A549 (cell line): Measurements from ENCODE around the gene ENTHD1. TPM values are rescaled to one million over a fixed set of nuclear protein-coding genes. Genes with fewer than 3 reads are reported as not detected.
A peak's percentile ranks its signal among the peaks of the same experiment; 100 is the strongest.

Experiments used
- ATAC-seq, 2 experiments: fragments of 200-7000 bp in 1 of 2; fragments of >200 bp in 1 of 2; cut with Nextera tagmentation in 1 of 2; cut with Tn5 transposase in 1 of 2; 3 replicates each; pipeline versions ENCODE4 v1.8.0 to v1.9.1; 2018 to 2020; ENCODE audit warnings: mild to moderate bottlenecking in 1 of 2, moderate library complexity in 1 of 2
- CTCF ChIA-PET: fragments of 300-600 bp; sonication (Branson Sonifier 250); formaldehyde crosslinking; extraction: SDS; loops from one replicate; lab custom pipeline; 2021; ENCODE audit warnings: antibody characterized with exemption, inconsistent platforms; lab: Yijun Ruan, JAX
- POLR2A ChIA-PET: fragments of 350-600 bp; formaldehyde crosslinking; extraction: SDS; loops from one replicate; lab custom pipeline; 2021; ENCODE audit warnings: antibody characterized with exemption, inconsistent platforms; lab: Yijun Ruan, JAX
- DNase-seq, 2 experiments: peaks; one replicate each; pipeline versions ENCODE4 v3.0.0 to v3.0.0-alpha.2; 2011 to 2016; ENCODE audit warnings: low read depth in 1 of 2, low spot score in 1 of 2
- FAIRE-seq: peaks from 2 replicates; lab custom pipeline; 2011; peaks lifted over from hg19 to GRCh38; lab: Jason Lieb, UNC
- H3K27ac ChIP-seq, 2 experiments: fragments of >200 bp; sonication (Bioruptor Twin); formaldehyde crosslinking; 3 replicates each; pipeline ENCODE4 v1.5.1; 2016 to 2017
- H3K4me1 ChIP-seq: fragments of >200 bp; sonication (Bioruptor Twin); formaldehyde crosslinking; 3 replicates; pipeline ENCODE4 v1.6.1; 2016
- H3K4me2 ChIP-seq: fragments of >200 bp; sonication (Bioruptor Twin); formaldehyde crosslinking; 3 replicates; pipeline ENCODE4 v1.6.1; 2016
- H3K4me3 ChIP-seq: fragments of >200 bp; sonication (Bioruptor Twin); formaldehyde crosslinking; 3 replicates; pipeline ENCODE4 v1.5.1; 2016
- H3K9me3 ChIP-seq: fragments of >200 bp; sonication (Bioruptor Twin); formaldehyde crosslinking; 3 replicates; pipeline ENCODE4 v1.6.1; 2016
- CBX8 ChIP-seq: fragments of 200-600 bp; sonication (generic); IDR thresholded peaks from 2 replicates; pipeline ENCODE4 v1.6.1; 2016
- CEBPB ChIP-seq, 2 experiments: fragments of >200 bp in 1 of 2; sonication (Bioruptor Twin) in 1 of 2; formaldehyde crosslinking in 1 of 2; IDR thresholded peaks; 2 replicates each; pipeline ENCODE4 v1.6.1; 2012 to 2016
- EHF ChIP-seq: fragments of 250-450 bp; sonication (Bioruptor Pico); IDR thresholded peaks from 2 replicates; pipeline ENCODE4 v1.5.0; 2020; ENCODE audit warnings: mild to moderate bottlenecking
- EP300 ChIP-seq, 2 experiments: fragments of >200 bp; sonication (Bioruptor Twin); formaldehyde crosslinking; IDR thresholded peaks; 2 replicates in 1 of 2; 3 replicates in 1 of 2; pipeline ENCODE4 v1.6.1; 2016 to 2017
- ESRRA ChIP-seq: fragments of 150-350 bp; IDR thresholded peaks from 2 replicates; pipeline ENCODE4 v1.6.1; 2014; ENCODE audit warnings: mild to moderate bottlenecking, low read length, borderline replicate concordance
- FOSL2 ChIP-seq, 2 experiments: fragments of 450-650 bp in 1 of 2; fragments of >200 bp in 1 of 2; sonication (Bioruptor Twin) in 1 of 2; formaldehyde crosslinking; IDR thresholded peaks; 2 replicates each; pipeline versions ENCODE4 v1.5.0 to v1.6.1; 2016 to 2020; ENCODE audit warnings: mild to moderate bottlenecking in 1 of 2, moderate library complexity in 1 of 2
- HEYL ChIP-seq: fragments of 250-450 bp; sonication (Bioruptor Pico); IDR thresholded peaks from 2 replicates; pipeline ENCODE4 v1.8.0; 2021; ENCODE audit warnings: mild to moderate bottlenecking, moderate library complexity
- HOXA7 ChIP-seq: fragments of 250-450 bp; sonication (Bioruptor Pico); IDR thresholded peaks from 2 replicates; pipeline ENCODE4 v1.5.0; 2020; ENCODE audit warnings: mild to moderate bottlenecking, moderate library complexity
- HOXB13 ChIP-seq: fragments of 250-450 bp; sonication (Bioruptor Pico); IDR thresholded peaks from 2 replicates; pipeline ENCODE4 v1.5.0; 2020; ENCODE audit warnings: low read depth, mild to moderate bottlenecking, moderate library complexity
- HOXB5 ChIP-seq: fragments of 250-450 bp; sonication (Bioruptor Pico); IDR thresholded peaks from 2 replicates; pipeline ENCODE4 v1.5.0; 2020; ENCODE audit warnings: mild to moderate bottlenecking, moderate library complexity
- MAZ ChIP-seq: fragments of 150-350 bp; IDR thresholded peaks from 2 replicates; pipeline ENCODE4 v1.6.1; 2014; ENCODE audit warnings: antibody characterized with exemption, low read depth, low read length, borderline replicate concordance
- MYC ChIP-seq: IDR thresholded peaks from 2 replicates; pipeline ENCODE4 v1.6.1; 2012; ENCODE audit warnings: mild to moderate bottlenecking, inconsistent platforms, low read length, improper control_type of control experiment, borderline replicate concordance
- NFE2L2 ChIP-seq: fragments of 150-350 bp; conservative IDR thresholded peaks from 2 replicates; pipeline ENCODE4 v1.6.1; 2014; ENCODE audit warnings: low read length
- NPAS2 ChIP-seq: fragments of 250-450 bp; sonication (Bioruptor Pico); IDR thresholded peaks from 2 replicates; pipeline ENCODE4 v1.8.0; 2022; ENCODE audit warnings: mild to moderate bottlenecking, moderate library complexity, borderline replicate concordance
- NR3C1 ChIP-seq: fragments of >200 bp; sonication (Bioruptor Twin); formaldehyde crosslinking; IDR thresholded peaks from 3 replicates; pipeline ENCODE4 v1.6.1; 2017
- POLR2AphosphoS2 ChIP-seq: conservative IDR thresholded peaks from 2 replicates; pipeline ENCODE4 v1.6.1; 2012; ENCODE audit warnings: low read length, improper control_type of control experiment, inconsistent platforms
- SREBF2 ChIP-seq: fragments of 450-650 bp; IDR thresholded peaks from 2 replicates; pipeline ENCODE4 v1.6.1; 2014; ENCODE audit warnings: mild to moderate bottlenecking, moderate library complexity
- TP53 ChIP-seq: fragments of 250-450 bp; sonication (Bioruptor Pico); IDR thresholded peaks from 2 replicates; pipeline ENCODE4 v1.5.0; 2021; ENCODE audit warnings: mild to moderate bottlenecking, moderate library complexity
- ZC3H11A ChIP-seq: fragments of 450-650 bp; IDR thresholded peaks from 2 replicates; pipeline ENCODE4 v1.6.1; 2014; ENCODE audit warnings: antibody characterized with exemption, mild to moderate bottlenecking
- WGBS: methylation state at CpG from one replicate; pipeline ENCODE4 v1.1.6; 2017; ENCODE audit errors: missing lambda C conversion rate; 5-methylcytosine and 5-hydroxymethylcytosine counted together
- polyA plus RNA-seq, 4 experiments: library from polyadenylated mRNA; depleted of rRNA in 3 of 4; stranded (reverse); fragments of >200 nt; fragmentation: RNase III in 1 of 4; extraction: RNeasy Plus Mini Kit Qiagen cat#74134 plus additional on column Dnase treatment in 1 of 4; gene quantifications; 2 replicates in 3 of 4; 3 replicates in 1 of 4; pipeline ENCODE4 v1.2.3, GENCODE V29; 2011 to 2017
- TF ChIP-seq, protein P1 (sequence below): fragments of >200 bp; sonication (Bioruptor Twin); formaldehyde crosslinking; IDR thresholded peaks from 3 replicates; pipeline ENCODE4 v1.6.1; 2016
- TF ChIP-seq, protein P2 (sequence below): fragments of >200 bp; sonication (Bioruptor Twin); formaldehyde crosslinking; IDR thresholded peaks from 3 replicates; pipeline ENCODE4 v1.5.1; 2016
- TF ChIP-seq, protein P3 (sequence below): fragments of 150-350 bp; IDR thresholded peaks from 2 replicates; pipeline ENCODE4 v1.6.1; 2014; ENCODE audit warnings: low read depth, mild to moderate bottlenecking, low read length
- TF ChIP-seq, protein P4 (sequence below): IDR thresholded peaks from 2 replicates; pipeline ENCODE4 v1.6.1; 2012
- TF ChIP-seq, protein P5 (sequence below): fragments of 200-600 bp; sonication (generic); IDR thresholded peaks from 2 replicates; pipeline ENCODE4 v1.6.1; 2016; ENCODE audit warnings: antibody characterized with exemption, mild to moderate bottlenecking, moderate library complexity

ENTHD1 gene
- polyA plus RNA-seq, 2 of the 4 experiments (the other 2 are of a cell fraction) = not detected

DNA sequence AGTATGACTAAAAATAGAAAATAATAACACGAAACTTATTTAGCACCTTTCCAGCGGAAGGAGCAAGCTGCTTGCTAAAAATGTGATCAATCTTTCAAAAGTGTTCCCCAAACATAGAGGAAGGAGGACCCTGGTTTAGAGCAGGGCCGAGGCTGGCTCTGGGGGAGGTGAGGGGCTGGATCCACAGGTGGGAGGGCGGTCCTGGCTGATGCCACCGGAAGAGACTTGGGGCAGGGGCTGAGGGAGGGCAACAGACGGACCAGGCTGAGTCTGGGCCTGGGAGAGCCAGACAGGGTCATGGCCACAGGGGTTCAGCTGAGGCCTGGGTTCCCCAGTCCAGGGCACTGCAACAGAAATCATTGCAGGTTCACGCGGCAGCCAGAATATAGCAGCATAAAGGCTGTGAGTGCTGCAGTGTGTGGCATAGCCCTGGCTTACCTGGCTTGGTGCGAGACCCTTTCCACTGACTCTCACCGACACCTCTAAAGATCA is 179.7 kb downstream of the ENTHD1 start:
- CTCF ChIA-PET = interaction anchor here (1.4 kb wide), 1 partner anchor 10 kb away, joined by 4 read pairs; no protein-coding TSS in a partner anchor
- DNase-seq = no peak

DNA sequence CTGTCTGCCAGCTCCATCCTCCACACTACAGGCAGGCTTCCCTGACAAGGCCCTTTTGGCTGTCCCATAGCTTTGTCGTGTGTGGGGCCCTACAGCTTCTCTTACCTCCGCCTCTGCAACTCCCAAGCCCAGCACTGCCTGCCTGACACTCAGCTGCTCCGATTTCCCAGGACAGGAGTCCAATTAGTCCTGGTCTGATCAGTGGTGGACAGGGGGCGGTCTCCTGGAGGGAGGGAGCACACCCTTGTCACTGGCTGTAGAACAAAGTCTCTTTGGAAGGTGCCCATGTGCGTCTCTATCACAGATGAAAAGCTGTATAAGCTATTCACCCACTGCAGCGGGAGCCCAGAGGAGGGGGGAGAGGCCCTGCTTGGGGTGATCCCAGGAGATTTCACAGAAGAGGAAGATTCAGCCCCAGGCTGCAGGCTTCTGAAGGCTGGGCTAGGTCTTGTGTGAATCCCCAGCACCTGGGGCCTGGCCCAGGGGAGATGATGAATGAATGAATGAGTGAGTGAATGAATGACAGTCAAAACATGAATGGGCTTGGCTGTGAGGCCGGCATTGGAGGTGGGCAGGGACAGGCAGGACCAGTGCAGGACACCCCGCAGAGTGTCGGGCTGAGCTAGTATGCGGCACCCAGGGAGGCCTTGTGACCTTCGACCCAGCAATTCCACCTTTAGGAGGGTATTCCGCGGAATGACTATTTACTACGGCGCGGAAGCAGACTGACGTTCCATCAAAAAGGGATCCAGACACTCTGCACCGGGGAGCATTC is 180.6 kb downstream of the ENTHD1 start:
- ChIA-PET POLR2A (no interaction called here), CTCF (interaction anchor here (1.4 to 1.5 kb wide), 2 partner anchors 9 to 66 kb away, joined by 3 to 4 read pairs; no protein-coding TSS in a partner anchor)
- Histone ChIP-seq H3K4me3 (no peak overlapping the region), H3K4me1 (no peaks in the 10 kb centered on the region), H3K27ac (no peak overlapping the region), H3K9me3 (no peaks in the 10 kb centered on the region), H3K4me2 (no peak overlapping the region)
- no peak for DNase-seq
- TF ChIP-seq ZC3H11A = no peak
- TF ChIP-seq CBX8 = no peak
- TF ChIP-seq, protein P1, sequence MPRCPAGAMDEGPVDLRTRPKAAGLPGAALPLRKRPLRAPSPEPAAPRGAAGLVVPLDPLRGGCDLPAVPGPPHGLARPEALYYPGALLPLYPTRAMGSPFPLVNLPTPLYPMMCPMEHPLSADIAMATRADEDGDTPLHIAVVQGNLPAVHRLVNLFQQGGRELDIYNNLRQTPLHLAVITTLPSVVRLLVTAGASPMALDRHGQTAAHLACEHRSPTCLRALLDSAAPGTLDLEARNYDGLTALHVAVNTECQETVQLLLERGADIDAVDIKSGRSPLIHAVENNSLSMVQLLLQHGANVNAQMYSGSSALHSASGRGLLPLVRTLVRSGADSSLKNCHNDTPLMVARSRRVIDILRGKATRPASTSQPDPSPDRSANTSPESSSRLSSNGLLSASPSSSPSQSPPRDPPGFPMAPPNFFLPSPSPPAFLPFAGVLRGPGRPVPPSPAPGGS = no peak
- TF ChIP-seq, protein P2, sequence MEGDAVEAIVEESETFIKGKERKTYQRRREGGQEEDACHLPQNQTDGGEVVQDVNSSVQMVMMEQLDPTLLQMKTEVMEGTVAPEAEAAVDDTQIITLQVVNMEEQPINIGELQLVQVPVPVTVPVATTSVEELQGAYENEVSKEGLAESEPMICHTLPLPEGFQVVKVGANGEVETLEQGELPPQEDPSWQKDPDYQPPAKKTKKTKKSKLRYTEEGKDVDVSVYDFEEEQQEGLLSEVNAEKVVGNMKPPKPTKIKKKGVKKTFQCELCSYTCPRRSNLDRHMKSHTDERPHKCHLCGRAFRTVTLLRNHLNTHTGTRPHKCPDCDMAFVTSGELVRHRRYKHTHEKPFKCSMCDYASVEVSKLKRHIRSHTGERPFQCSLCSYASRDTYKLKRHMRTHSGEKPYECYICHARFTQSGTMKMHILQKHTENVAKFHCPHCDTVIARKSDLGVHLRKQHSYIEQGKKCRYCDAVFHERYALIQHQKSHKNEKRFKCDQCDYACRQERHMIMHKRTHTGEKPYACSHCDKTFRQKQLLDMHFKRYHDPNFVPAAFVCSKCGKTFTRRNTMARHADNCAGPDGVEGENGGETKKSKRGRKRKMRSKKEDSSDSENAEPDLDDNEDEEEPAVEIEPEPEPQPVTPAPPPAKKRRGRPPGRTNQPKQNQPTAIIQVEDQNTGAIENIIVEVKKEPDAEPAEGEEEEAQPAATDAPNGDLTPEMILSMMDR = no peak
- TF ChIP-seq NR3C1 = no peak
- TF ChIP-seq, protein P3, sequence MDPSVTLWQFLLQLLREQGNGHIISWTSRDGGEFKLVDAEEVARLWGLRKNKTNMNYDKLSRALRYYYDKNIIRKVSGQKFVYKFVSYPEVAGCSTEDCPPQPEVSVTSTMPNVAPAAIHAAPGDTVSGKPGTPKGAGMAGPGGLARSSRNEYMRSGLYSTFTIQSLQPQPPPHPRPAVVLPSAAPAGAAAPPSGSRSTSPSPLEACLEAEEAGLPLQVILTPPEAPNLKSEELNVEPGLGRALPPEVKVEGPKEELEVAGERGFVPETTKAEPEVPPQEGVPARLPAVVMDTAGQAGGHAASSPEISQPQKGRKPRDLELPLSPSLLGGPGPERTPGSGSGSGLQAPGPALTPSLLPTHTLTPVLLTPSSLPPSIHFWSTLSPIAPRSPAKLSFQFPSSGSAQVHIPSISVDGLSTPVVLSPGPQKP = no peak
- TF ChIP-seq TP53 (CRISPR knock-in tag) = no peak
- TF ChIP-seq ESRRA = no peak
- no peak for TF ChIP-seq HEYL (CRISPR knock-in tag)
- no peak for TF ChIP-seq SREBF2
- TF ChIP-seq, protein P4, sequence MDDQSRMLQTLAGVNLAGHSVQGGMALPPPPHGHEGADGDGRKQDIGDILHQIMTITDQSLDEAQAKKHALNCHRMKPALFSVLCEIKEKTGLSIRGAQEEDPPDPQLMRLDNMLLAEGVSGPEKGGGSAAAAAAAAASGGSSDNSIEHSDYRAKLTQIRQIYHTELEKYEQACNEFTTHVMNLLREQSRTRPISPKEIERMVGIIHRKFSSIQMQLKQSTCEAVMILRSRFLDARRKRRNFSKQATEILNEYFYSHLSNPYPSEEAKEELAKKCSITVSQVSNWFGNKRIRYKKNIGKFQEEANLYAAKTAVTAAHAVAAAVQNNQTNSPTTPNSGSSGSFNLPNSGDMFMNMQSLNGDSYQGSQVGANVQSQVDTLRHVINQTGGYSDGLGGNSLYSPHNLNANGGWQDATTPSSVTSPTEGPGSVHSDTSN = no peak
- no peak for TF ChIP-seq NPAS2 (CRISPR knock-in tag)
- no peak for TF ChIP-seq HOXB5 (CRISPR knock-in tag)
- TF ChIP-seq MAZ = no peak
- TF ChIP-seq NFE2L2 = no peak
- 77% methylated on average over 14 of the region's 18 CpGs for WGBS
- FAIRE-seq = no peak
- no peak for ATAC-seq

More for the DNA sequence above, 179.7 kb downstream of the ENTHD1 start:
- Histone ChIP-seq H3K27ac (no peak overlapping the region), H3K4me1 (no peaks in the 10 kb centered on the region), H3K4me2 (no peak overlapping the region), H3K4me3 (no peak overlapping the region), H3K9me3 (no peaks in the 10 kb centered on the region)
- ATAC-seq = peak in 1 of 2 experiments; percentile 8; a peak in 1 of 6 replicates
- POLR2A ChIA-PET = no interaction called here
- TF ChIP-seq FOSL2 (IDR thresholded peaks at IDR 0.05) (no peak), FOSL2 (CRISPR knock-in tag; IDR thresholded peaks at IDR 0.05) (no peak), CBX8 (no peak), EP300 (IDR thresholded peaks at IDR 0.05) (no peak), CEBPB (IDR thresholded peaks at IDR 0.05) (no peak), HOXA7 (CRISPR knock-in tag) (no peak), HOXB13 (no peak), MYC (no peak), EHF (no peak), POLR2AphosphoS2 (no peak)
- TF ChIP-seq, protein P2 = no peak
- TF ChIP-seq, protein P5, sequence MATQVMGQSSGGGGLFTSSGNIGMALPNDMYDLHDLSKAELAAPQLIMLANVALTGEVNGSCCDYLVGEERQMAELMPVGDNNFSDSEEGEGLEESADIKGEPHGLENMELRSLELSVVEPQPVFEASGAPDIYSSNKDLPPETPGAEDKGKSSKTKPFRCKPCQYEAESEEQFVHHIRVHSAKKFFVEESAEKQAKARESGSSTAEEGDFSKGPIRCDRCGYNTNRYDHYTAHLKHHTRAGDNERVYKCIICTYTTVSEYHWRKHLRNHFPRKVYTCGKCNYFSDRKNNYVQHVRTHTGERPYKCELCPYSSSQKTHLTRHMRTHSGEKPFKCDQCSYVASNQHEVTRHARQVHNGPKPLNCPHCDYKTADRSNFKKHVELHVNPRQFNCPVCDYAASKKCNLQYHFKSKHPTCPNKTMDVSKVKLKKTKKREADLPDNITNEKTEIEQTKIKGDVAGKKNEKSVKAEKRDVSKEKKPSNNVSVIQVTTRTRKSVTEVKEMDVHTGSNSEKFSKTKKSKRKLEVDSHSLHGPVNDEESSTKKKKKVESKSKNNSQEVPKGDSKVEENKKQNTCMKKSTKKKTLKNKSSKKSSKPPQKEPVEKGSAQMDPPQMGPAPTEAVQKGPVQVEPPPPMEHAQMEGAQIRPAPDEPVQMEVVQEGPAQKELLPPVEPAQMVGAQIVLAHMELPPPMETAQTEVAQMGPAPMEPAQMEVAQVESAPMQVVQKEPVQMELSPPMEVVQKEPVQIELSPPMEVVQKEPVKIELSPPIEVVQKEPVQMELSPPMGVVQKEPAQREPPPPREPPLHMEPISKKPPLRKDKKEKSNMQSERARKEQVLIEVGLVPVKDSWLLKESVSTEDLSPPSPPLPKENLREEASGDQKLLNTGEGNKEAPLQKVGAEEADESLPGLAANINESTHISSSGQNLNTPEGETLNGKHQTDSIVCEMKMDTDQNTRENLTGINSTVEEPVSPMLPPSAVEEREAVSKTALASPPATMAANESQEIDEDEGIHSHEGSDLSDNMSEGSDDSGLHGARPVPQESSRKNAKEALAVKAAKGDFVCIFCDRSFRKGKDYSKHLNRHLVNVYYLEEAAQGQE = no peak
- no peak for FAIRE-seq
- WGBS = 58% methylated on average over 8 of the region's 10 CpGs
